ENCODE measurements around the gene CLDN3. TPM values are rescaled to one million over a fixed set of nuclear protein-coding genes. Genes with fewer than 3 reads are reported as not detected.
"Not testable (repeated sequence)": the region's sequence is repeated elsewhere in the genome, so short reads cannot be mapped to it uniquely, and the experiment has no call there.

CLDN3 gene
- total RNA-seq, 4 donors from 2014 or later, result 1.3 TPM; not detected in 3

DNA sequence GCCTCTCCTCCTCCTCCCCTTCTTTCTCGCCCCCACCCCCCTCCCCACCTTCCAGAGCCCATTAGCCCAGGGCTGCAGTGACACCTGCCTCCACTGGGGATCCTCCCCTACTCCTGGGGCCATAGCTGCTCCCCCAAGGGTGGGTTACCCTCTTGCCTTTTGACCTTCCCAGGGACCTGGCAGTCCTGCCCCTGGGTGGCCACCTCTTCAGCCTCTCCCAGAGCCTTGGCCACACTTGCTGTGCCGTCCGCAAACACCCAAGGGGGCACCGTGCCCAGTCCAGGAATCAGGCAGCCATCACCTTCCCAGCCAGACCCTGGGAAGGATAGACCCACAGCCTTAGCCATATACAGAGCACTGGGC lies 40.9 kb upstream of the CLDN3 start:
- no peak for TF ChIP-seq POLR2A (IDR thresholded peaks at IDR 0.05)
- TF ChIP-seq, protein P1, sequence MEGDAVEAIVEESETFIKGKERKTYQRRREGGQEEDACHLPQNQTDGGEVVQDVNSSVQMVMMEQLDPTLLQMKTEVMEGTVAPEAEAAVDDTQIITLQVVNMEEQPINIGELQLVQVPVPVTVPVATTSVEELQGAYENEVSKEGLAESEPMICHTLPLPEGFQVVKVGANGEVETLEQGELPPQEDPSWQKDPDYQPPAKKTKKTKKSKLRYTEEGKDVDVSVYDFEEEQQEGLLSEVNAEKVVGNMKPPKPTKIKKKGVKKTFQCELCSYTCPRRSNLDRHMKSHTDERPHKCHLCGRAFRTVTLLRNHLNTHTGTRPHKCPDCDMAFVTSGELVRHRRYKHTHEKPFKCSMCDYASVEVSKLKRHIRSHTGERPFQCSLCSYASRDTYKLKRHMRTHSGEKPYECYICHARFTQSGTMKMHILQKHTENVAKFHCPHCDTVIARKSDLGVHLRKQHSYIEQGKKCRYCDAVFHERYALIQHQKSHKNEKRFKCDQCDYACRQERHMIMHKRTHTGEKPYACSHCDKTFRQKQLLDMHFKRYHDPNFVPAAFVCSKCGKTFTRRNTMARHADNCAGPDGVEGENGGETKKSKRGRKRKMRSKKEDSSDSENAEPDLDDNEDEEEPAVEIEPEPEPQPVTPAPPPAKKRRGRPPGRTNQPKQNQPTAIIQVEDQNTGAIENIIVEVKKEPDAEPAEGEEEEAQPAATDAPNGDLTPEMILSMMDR (IDR thresholded peaks at IDR 0.05), result no peak
- peaks cover 0 to 17% (median 0%) of the 10 kb centered on the region in 3 donors for H3K4me1 ChIP-seq
- no CpG with 5 or more reads among the region's 4 CpGs for WGBS, 2 donors
- intact Hi-C loops (cut with DNase I), result no loop called here
- H3K9me3 ChIP-seq, result no peaks in the 10 kb centered on the region
- H3K27me3 ChIP-seq, result peaks cover 0 to 15% (median 0%) of the 10 kb centered on the region in 4 donors
- no peak overlapping the region for H3K4me3 ChIP-seq
- no peak for DNase-seq
- no peak overlapping the region for H3K27ac ChIP-seq
- no peaks in the 10 kb centered on the region for H3K36me3 ChIP-seq

DNA sequence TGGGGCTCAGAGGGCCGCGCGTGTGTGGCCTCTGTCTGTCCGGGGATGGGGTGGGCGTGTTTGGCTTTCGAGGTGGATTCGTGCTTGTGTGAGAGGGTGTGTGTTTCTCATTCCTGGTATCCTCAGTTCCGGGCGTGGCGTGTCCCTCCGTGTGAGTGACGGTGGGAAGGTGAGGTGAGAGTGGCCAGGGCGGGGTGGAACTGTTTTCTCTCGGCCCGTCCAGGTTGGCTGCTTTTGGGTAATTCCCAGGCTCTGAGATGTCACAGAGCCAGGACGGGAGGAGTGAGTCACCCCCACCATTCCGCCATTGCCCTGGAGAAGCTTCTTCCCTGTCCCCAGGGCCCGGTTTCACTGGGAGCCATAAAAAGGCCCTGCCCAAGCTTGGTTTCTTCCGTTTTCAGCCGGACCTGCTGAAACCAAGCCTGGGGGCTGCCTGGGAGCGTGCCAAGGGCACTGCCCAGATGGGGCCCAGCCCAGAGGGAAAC lies 39.4 kb upstream of the CLDN3 start:
- Histone ChIP-seq H3K36me3 (no peaks in the 10 kb centered on the region), H3K27me3 (peaks cover 0 to 15% (median 0%) of the 10 kb centered on the region in 4 donors), H3K4me3 (no peak overlapping the region), H3K4me1 (peaks cover 0 to 17% (median 0%) of the 10 kb centered on the region in 3 donors), H3K9me3 (no peaks in the 10 kb centered on the region), H3K27ac (peak overlapping the region in 2 of 4 donors; percentile 45 to 57)
- TF ChIP-seq POLR2A (IDR thresholded peaks at IDR 0.05), result no peak
- WGBS, 2 donors, result 49 to 59% methylated on average over 14 to 18 of the region's 21 CpGs
- intact Hi-C loops (cut with DNase I), result loop anchor here (5.0 kb wide), 1 partner anchor 48 kb away; no protein-coding TSS in a partner anchor
- DNase-seq, result no peak

DNA sequence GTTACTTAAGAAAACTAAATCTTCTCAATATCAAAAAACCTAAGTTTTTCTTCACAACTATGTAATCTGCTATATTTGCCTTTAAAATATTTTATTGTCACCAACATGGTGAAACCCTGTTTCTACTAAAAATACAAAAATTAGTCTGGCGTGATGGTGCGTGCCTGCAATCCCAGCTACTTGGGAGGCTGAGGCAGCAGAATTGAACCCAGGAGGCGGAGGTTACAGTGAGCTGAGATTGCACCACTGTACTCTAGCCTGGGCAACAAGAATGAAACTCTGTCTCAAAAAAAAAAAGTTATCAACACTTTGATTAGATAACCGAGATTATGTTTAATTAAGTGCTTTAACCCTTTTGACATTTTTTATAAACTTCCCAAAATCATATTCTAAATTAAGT lies 32.4 kb upstream of the CLDN3 start:
- H3K27ac ChIP-seq, result no peak overlapping the region
- intact Hi-C loops (cut with DNase I), result no loop called here
- WGBS, 2 donors, result 66 to 84% methylated on average over 4 of the region's 4 CpGs
- H3K4me1 ChIP-seq, result no peaks in the 10 kb centered on the region
- TF ChIP-seq, protein P1 (IDR thresholded peaks at IDR 0.05), result no peak
- no peak for TF ChIP-seq POLR2A (IDR thresholded peaks at IDR 0.05)
- H3K36me3 ChIP-seq, result no peaks in the 10 kb centered on the region
- no peak for DNase-seq
- no peaks in the 10 kb centered on the region for H3K27me3 ChIP-seq
- H3K9me3 ChIP-seq, result no peaks in the 10 kb centered on the region
- no peak overlapping the region for H3K4me3 ChIP-seq

DNA sequence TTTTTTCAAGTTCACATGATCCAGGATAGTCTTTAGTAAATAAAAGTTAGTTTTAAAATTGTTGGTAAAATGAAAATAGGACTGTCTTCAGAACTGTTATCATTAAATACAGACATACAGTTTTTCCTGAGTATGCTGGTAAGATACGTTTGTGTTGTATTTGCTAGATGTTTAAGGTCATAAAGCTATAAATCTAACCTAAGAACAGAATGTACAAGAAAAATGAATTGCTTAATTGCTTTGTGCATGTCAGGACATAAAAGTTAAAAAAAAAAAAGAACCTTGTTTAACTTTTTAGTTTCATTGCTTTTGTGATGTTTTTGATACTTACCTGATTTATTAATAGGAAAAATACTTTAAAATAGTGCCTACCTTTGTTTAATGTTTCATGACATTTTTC lies 31.5 kb upstream of the CLDN3 start:
- H3K9me3 ChIP-seq, result no peaks in the 10 kb centered on the region
- no peak for DNase-seq
- H3K27me3 ChIP-seq, result no peaks in the 10 kb centered on the region
- no peak overlapping the region for H3K27ac ChIP-seq
- intact Hi-C loops (cut with DNase I), result no loop called here
- 27 to 29% methylated on average over 1 of the region's 1 CpG for WGBS, 2 donors
- no peaks in the 10 kb centered on the region for H3K4me1 ChIP-seq
- no peak overlapping the region for H3K4me3 ChIP-seq
- TF ChIP-seq, protein P1 (IDR thresholded peaks at IDR 0.05), result no peak
- TF ChIP-seq POLR2A (IDR thresholded peaks at IDR 0.05), result no peak
- H3K36me3 ChIP-seq, result no peaks in the 10 kb centered on the region

DNA sequence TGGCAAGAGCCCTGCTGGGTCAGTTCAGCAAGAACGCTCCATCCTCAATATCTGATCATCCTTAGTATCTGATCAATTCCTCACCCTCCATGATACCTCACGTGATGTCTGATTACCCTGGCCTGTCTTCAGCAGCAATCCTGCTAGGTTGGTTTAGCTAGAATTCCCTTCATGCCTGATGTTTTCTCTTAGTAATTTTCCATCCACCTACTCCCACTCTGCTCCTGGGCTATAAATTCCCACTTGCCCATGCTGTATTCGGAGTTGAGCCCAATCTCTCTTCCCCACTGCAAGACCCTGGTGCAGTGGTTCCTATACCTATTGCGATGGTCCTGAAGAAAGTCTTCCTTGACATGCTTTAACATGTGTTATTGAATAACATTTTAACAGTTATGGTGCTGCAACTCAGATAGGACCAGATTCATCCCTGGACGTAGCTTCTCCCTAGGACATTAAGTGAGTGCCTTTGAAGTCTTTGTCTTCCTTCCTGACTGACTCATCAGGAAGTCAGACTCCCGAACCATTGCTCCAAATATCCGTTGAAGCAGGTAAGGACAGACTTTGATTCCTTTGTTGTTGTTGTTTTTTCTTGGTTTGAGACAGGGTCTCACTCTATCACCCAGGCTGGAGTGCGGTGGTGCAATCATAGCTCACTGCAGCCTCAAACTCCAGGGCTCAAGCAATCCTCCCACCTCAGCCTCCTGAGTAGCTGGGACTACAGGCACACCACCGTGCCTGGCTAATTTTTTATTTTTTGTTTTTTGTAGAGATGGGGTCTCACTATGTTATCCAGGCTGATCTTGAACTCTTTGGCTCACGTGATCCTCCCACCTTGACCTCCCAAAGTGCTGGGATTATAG lies 29.4 kb upstream of the CLDN3 start:
- H3K9me3 ChIP-seq, result no peaks in the 10 kb centered on the region
- intact Hi-C loops (cut with DNase I), result no loop called here
- peaks cover 0 to 8% (median 0%) of the 10 kb centered on the region in 4 donors for H3K27me3 ChIP-seq
- no peak overlapping the region for H3K4me3 ChIP-seq
- TF ChIP-seq, protein P1 (IDR thresholded peaks at IDR 0.05), result no peak
- TF ChIP-seq POLR2A (IDR thresholded peaks at IDR 0.05), result no peak
- no peak overlapping the region for H3K27ac ChIP-seq
- no peak for DNase-seq
- 52% methylated on average over 10 of the region's 10 CpGs for whole genome bisulfite sequencing, 2 donors
- H3K4me1 ChIP-seq, result no peaks in the 10 kb centered on the region
- no peaks in the 10 kb centered on the region for H3K36me3 ChIP-seq

DNA sequence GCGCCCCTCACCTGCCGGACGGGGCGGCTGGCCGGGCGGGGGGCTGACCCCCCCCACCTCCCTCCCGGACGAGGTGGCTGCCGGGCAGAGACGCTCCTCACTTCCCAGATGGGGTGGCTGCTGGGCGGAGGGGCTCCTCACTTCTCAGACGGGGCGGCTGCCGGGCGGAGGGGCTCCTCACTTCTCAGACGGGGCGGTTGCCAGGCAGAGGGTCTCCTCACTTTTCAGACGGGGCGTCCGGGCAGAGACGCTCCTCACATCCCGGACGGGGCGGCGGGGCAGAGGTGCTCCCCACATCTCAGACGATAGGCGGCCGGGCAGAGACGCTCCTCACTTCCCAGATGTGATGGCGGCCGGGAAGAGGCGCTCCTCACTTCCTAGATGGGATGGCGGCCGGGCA lies 27.1 kb upstream of the CLDN3 start:
- H3K4me3 ChIP-seq; H3K27me3 ChIP-seq; H3K36me3 ChIP-seq; H3K4me1 ChIP-seq; intact Hi-C loops (cut with DNase I); H3K27ac ChIP-seq; DNase-seq; H3K9me3 ChIP-seq: not testable (repeated sequence)
- no CpG with 5 or more reads among the region's 34 CpGs for WGBS, 2 donors

DNA sequence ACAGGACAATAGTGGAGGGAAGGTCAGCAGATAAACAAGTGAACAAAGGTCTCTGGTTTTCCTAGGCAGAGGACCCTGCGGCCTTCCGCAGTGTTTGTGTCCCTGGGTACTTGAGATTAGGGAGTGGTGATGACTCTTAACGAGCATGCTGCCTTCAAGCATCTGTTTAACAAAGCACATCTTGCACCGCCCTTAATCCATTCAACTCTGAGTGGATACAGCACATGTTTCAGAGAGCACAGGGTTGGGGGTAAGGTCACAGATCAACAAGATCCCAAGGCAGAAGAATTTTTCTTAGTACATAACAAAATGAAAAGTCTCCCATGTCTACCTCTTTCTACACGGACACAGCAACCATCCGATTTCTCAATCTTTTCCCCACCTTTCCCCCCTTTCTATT lies 26.6 kb upstream of the CLDN3 start:
- H3K36me3 ChIP-seq; DNase-seq; H3K4me1 ChIP-seq; intact Hi-C loops (cut with DNase I); H3K27ac ChIP-seq; H3K27me3 ChIP-seq; H3K9me3 ChIP-seq; H3K4me3 ChIP-seq: not testable (repeated sequence)
- WGBS, 2 donors, result 85% methylated on average over 5 of the region's 6 CpGs; no CpG with 5 or more reads in 1 of the 2 donors

DNA sequence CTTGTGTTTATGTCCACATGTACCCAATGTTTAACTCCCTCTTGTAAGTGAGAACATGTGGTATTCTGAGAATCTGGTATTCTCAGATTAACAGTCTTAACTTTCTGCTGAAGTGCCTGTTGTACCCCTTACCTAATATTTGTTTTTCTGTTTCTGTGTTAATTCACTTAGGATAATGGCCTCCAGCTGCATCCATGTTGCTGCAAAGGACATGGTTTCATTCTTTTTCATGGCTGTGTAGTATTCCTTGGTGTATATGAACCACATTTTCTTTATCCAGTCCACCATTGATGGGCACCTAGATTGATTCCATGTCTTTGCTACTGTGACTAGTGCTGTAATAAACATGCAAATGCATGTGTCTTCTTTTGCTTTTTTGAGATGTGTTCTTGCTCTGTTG lies 25.1 kb upstream of the CLDN3 start:
- H3K4me3 ChIP-seq; H3K36me3 ChIP-seq; H3K27ac ChIP-seq; H3K4me1 ChIP-seq; H3K9me3 ChIP-seq; DNase-seq; intact Hi-C loops (cut with DNase I); H3K27me3 ChIP-seq: not testable (repeated sequence)

DNA sequence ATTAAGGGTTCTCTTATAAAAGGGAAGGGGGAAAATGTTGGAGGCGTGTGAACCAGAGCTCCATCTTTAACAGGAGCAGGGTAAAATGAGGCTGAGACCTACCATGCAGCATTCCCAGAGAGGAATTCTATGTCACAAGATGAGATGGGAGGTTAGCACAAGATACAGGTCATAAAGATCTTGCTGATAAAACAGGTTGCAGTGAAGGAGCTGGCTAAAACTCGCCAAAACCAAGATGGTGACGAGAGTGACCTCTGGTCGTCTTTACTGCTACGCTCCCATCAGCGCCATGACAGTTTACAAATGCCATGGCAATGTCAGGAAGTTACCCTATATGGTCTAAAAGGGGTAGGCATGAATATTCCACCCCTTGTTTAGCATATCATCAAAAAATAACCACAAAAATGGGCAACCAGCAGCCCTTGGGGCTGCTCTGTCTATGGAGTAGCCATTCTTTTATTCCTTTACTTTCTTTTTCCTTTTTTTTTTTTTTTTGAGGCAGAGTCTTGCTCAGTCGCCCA lies 21.2 kb upstream of the CLDN3 start:
- H3K4me1 ChIP-seq; intact Hi-C loops (cut with DNase I); DNase-seq; H3K27ac ChIP-seq; H3K9me3 ChIP-seq; H3K27me3 ChIP-seq; H3K4me3 ChIP-seq; H3K36me3 ChIP-seq: not testable (repeated sequence)
- 83 to 84% methylated on average over 7 of the region's 7 CpGs for WGBS, 2 donors
